ENCODE results near the gene CLASRP. TPM values are rescaled to one million over a fixed set of nuclear protein-coding genes. Genes with fewer than 3 reads are reported as not detected.
A peak's percentile ranks its signal among the peaks of the same experiment; 100 is the strongest.

CLASRP gene
- total RNA-seq, 1 experiment from 2014 or later = 79.9 TPM

DNA sequence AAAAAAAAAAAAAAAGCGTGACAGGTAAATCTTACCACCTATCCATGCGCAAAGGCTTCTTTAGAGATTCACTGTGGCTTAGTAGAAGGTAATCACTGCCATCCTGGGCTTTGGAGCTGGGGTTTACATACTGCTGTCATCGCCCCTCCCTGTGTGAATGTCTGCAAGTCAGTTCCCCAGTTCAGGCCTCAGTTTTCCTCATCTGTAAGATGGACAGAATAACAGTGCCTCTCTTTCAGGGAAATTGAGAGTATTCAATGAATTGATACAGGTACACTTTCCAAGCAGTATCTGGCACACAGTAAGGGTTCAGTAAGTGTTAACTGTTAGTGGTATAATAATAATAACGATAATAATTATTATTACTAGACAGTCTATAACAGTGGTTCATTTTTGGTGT, 35.4 kb upstream of the CLASRP start:
- BruUV-seq (replicated peaks) = TSS peak; percentile 51
- CTCF ChIA-PET = no interaction called here
- intact Hi-C loops (cut with micrococcal nuclease) = no loop called here

More for the DNA sequence above, 35.4 kb upstream of the CLASRP start:
- H3K79me2 ChIP-seq (ENCODE audit: insufficient read depth, low read length) = no peaks in the 10 kb centered on the region; the same call in 1 of the 2 replicates
- no peak overlapping the region for H3K4me3 ChIP-seq (replicated peaks in 1 of 2; ENCODE audit: low read depth in 1 of 2, low read length in 2 of 2)
- ATAC-seq (no peak), DNase-seq (ENCODE audit: low read depth, low spot score) (no peak)
- POLR2A ChIA-PET = no interaction called here
- TF ChIP-seq YY1 (IDR thresholded peaks at IDR 0.05; ENCODE audit: extremely low read depth, insufficient replicate concordance, low read depth, low read length) (no peak), JUND (IDR thresholded peaks at IDR 0.05) (no peak), FOSL1 (IDR thresholded peaks at IDR 0.05; ENCODE audit: low read depth) (no peak), ELF1 (IDR thresholded peaks at IDR 0.05; ENCODE audit: borderline replicate concordance, low read depth) (no peak), EZH2 (IDR thresholded peaks at IDR 0.05) (no peak), POLR2AphosphoS5 (IDR thresholded peaks at IDR 0.05; ENCODE audit: low read depth, low read length) (no peak)
- TF ChIP-seq, protein P1, sequence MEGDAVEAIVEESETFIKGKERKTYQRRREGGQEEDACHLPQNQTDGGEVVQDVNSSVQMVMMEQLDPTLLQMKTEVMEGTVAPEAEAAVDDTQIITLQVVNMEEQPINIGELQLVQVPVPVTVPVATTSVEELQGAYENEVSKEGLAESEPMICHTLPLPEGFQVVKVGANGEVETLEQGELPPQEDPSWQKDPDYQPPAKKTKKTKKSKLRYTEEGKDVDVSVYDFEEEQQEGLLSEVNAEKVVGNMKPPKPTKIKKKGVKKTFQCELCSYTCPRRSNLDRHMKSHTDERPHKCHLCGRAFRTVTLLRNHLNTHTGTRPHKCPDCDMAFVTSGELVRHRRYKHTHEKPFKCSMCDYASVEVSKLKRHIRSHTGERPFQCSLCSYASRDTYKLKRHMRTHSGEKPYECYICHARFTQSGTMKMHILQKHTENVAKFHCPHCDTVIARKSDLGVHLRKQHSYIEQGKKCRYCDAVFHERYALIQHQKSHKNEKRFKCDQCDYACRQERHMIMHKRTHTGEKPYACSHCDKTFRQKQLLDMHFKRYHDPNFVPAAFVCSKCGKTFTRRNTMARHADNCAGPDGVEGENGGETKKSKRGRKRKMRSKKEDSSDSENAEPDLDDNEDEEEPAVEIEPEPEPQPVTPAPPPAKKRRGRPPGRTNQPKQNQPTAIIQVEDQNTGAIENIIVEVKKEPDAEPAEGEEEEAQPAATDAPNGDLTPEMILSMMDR (IDR thresholded peaks at IDR 0.05 in 2 of 3, conservative IDR thresholded peaks at IDR 0.05 in 1 of 3; ENCODE audit: borderline replicate concordance in 1 of 3, insufficient read depth in 1 of 3, low read depth in 2 of 3, low read length in 2 of 3) = no peak
- TF ChIP-seq, protein P2, sequence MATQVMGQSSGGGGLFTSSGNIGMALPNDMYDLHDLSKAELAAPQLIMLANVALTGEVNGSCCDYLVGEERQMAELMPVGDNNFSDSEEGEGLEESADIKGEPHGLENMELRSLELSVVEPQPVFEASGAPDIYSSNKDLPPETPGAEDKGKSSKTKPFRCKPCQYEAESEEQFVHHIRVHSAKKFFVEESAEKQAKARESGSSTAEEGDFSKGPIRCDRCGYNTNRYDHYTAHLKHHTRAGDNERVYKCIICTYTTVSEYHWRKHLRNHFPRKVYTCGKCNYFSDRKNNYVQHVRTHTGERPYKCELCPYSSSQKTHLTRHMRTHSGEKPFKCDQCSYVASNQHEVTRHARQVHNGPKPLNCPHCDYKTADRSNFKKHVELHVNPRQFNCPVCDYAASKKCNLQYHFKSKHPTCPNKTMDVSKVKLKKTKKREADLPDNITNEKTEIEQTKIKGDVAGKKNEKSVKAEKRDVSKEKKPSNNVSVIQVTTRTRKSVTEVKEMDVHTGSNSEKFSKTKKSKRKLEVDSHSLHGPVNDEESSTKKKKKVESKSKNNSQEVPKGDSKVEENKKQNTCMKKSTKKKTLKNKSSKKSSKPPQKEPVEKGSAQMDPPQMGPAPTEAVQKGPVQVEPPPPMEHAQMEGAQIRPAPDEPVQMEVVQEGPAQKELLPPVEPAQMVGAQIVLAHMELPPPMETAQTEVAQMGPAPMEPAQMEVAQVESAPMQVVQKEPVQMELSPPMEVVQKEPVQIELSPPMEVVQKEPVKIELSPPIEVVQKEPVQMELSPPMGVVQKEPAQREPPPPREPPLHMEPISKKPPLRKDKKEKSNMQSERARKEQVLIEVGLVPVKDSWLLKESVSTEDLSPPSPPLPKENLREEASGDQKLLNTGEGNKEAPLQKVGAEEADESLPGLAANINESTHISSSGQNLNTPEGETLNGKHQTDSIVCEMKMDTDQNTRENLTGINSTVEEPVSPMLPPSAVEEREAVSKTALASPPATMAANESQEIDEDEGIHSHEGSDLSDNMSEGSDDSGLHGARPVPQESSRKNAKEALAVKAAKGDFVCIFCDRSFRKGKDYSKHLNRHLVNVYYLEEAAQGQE (IDR thresholded peaks at IDR 0.05; ENCODE audit: low read depth) = no peak
- TF ChIP-seq, protein P3, sequence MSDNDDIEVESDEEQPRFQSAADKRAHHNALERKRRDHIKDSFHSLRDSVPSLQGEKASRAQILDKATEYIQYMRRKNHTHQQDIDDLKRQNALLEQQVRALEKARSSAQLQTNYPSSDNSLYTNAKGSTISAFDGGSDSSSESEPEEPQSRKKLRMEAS (IDR thresholded peaks at IDR 0.05) = no peak
- H3K9ac ChIP-seq (ENCODE audit: low read length) = no peak overlapping the region
- peaks cover 15 to 20% of the 10 kb centered on the region in 2 experiments; a peak in 3 of 4 replicates for H3K4me1 ChIP-seq (ENCODE audit: control insufficient read depth in 1 of 2, insufficient read depth in 2 of 2, low read length in 2 of 2)
- no peaks in the 10 kb centered on the region for H3K9me2 ChIP-seq (ENCODE audit: insufficient read depth)
- no peak overlapping the region for H3K4me2 ChIP-seq (ENCODE audit: low read length)
- H4K20me1 ChIP-seq (ENCODE audit: insufficient read depth) = no peaks in the 10 kb centered on the region
- H3K36me3 ChIP-seq (ENCODE audit: control insufficient read depth in 1 of 2, insufficient read depth in 2 of 2, low read length in 2 of 2) = no peaks in the 10 kb centered on the region; a peak in 1 of 4 replicates
- H3K27me3 ChIP-seq (ENCODE audit: insufficient read depth, low read length) = no peaks in the 10 kb centered on the region
- H3K9me3 ChIP-seq (ENCODE audit: control insufficient read depth in 1 of 2, insufficient read depth in 1 of 2, low read depth in 1 of 2, low read length in 2 of 2) = no peaks in the 10 kb centered on the region
- no peak overlapping the region for H3K27ac ChIP-seq (ENCODE audit: low read depth, low read length)
- RAD21 ChIA-PET (ENCODE audit: low non-redundant PET in 1 of 2, low total read pairs in 2 of 2, uncharacterized antibody in 2 of 2, unreplicated experiment in 2 of 2) = no interaction called here
- H2AFZ ChIP-seq (ENCODE audit: low read depth, low read length, poor library complexity, severe bottlenecking) = no peak overlapping the region

Measured in HCT116 (cell line).